Hepatocyte (in vitro differentiated cells): ENCODE data around the gene GAS2L3.

Experiments used
- EZH2 ChIP-seq: fragments of 200-600 bp; sonication (generic); IDR thresholded peaks from 2 replicates; pipeline ENCODE4 v1.6.1; 2016; ENCODE audit warnings: antibody characterized with exemption, mild to moderate bottlenecking, borderline replicate concordance
- EZH2phosphoT487 ChIP-seq: fragments of 200-600 bp; sonication (generic); IDR thresholded peaks from one replicate; pipeline ENCODE4 v1.6.1; 2018; ENCODE audit warnings: antibody characterized with exemption, mild to moderate bottlenecking, low read depth, moderate library complexity; ENCODE audit not compliant: unreplicated experiment, severe bottlenecking
- TF ChIP-seq, protein P1 (sequence below): fragments of 200-600 bp; sonication (generic); IDR thresholded peaks from 2 replicates; pipeline ENCODE4 v1.5.1; 2016; ENCODE audit warnings: antibody characterized with exemption, mild to moderate bottlenecking; ENCODE audit not compliant: poor library complexity

DNA sequence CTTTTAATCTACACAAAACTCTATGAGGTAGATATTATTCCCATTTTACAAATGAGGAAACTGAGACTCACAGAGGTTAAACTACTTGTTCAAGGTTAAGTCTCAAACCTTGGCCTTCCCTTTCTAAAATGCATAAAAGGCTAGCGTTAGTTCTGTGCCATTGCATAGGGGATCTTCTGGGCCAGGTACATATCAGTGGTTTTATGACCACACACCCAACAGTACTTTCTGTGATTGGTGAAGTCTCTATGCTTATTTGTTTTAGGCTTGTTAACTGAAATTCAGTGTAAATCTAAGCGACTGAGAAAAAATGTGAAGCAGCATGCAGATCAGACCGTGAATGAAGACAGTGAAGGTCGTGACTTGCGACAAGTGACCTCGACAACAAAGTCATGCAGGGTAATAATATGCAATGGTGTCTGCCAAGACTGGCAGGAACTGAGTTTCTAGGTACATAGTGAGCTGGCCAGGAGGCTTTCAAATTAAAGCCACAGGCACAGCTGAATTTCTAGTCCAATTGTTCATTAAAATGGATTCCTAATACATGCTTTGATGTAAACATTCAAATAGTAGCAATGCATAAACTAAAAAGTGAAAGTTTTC, 38.8 kb upstream of the GAS2L3 start:
- TF ChIP-seq, protein P1, sequence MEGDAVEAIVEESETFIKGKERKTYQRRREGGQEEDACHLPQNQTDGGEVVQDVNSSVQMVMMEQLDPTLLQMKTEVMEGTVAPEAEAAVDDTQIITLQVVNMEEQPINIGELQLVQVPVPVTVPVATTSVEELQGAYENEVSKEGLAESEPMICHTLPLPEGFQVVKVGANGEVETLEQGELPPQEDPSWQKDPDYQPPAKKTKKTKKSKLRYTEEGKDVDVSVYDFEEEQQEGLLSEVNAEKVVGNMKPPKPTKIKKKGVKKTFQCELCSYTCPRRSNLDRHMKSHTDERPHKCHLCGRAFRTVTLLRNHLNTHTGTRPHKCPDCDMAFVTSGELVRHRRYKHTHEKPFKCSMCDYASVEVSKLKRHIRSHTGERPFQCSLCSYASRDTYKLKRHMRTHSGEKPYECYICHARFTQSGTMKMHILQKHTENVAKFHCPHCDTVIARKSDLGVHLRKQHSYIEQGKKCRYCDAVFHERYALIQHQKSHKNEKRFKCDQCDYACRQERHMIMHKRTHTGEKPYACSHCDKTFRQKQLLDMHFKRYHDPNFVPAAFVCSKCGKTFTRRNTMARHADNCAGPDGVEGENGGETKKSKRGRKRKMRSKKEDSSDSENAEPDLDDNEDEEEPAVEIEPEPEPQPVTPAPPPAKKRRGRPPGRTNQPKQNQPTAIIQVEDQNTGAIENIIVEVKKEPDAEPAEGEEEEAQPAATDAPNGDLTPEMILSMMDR: no peak
- TF ChIP-seq EZH2: no peak
- TF ChIP-seq EZH2phosphoT487: no peak
